ENCODE results near the gene GPR12.

GPR12 gene

GRCh38 chr13:26784704-26785639 is 24.4 kb upstream of the GPR12 start:
- Histone ChIP-seq H3F3A (ENCODE audit: insufficient read depth, low read length) (no peaks in the 10 kb centered on the region), H4K20me1 (ENCODE audit: insufficient read depth, low read length) (no peaks in the 10 kb centered on the region), H3K27me3 (replicated peaks; ENCODE audit: insufficient read depth, low read length) (no peaks in the 10 kb centered on the region), H3K4me2 (ENCODE audit: low read depth, low read length) (peak overlapping the region; percentile 92), H3K36me3 (replicated peaks; ENCODE audit: insufficient read depth, low read length) (no peaks in the 10 kb centered on the region), H3K79me2 (ENCODE audit: low read length) (no peaks in the 10 kb centered on the region), H3K4me1 (ENCODE audit: low read length) (peaks cover 9% of the 10 kb centered on the region; the same call in 1 of the 2 replicates), H2AFZ (ENCODE audit: low read length) (peak overlapping the region; percentile 89), H3K9ac (ENCODE audit: low read length) (peak overlapping the region; percentile 18; the same call in 1 of the 2 replicates), H3K27ac (ENCODE audit: low read length) (no peak overlapping the region), H3K9me3 (replicated peaks; ENCODE audit: insufficient read depth, low read length) (no peaks in the 10 kb centered on the region), H3K9me2 (replicated peaks; ENCODE audit: insufficient read depth, low read length) (no peaks in the 10 kb centered on the region), H3K4me3 (ENCODE audit: low read length) (peak overlapping the region; percentile 68)
- peak; percentile 44 for DNase-seq
- TF ChIP-seq EZH2phosphoT487 (IDR thresholded peaks at IDR 0.05; ENCODE audit: low read length): no peak
- no peak for TF ChIP-seq EZH2 (optimal IDR thresholded peaks at IDR 0.05; ENCODE audit: low read depth, low read length)
- TF ChIP-seq CTCF (IDR thresholded peaks at IDR 0.05; ENCODE audit: low read length): no peak

DNA sequence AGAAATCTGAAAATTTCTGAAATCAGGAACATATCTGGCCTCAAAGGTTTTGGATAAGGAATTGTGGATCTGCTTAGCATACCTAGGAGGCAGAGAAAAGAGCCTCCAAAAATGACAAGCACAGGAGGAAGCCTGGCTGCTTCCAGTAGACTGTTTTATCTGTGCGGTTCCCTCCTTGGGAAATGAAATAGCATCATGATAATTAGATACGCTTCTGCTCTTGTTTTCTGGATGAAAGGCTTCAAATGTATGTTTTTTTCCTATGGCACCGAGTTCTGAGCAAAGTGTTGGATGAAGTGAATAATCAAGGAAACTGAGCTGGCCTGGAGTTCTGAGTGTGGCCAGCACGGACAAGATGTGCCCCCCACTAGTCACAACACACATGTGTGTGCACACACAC is 19.8 kb upstream of the GPR12 start:
- no peaks in the 10 kb centered on the region for H3F3A ChIP-seq (ENCODE audit: insufficient read depth, low read length)
- no peak overlapping the region for H3K4me3 ChIP-seq (ENCODE audit: low read length)
- 0 out of 2 replicates have a peak, but pooled peaks cover 3% of the 10 kb centered on the region for H3K4me1 ChIP-seq (ENCODE audit: low read length)
- H3K27me3 ChIP-seq (replicated peaks; ENCODE audit: insufficient read depth, low read length): no peaks in the 10 kb centered on the region
- no peak overlapping the region for H2AFZ ChIP-seq (ENCODE audit: low read length)
- no peak overlapping the region for H3K9ac ChIP-seq (ENCODE audit: low read length)
- DNase-seq: no peak
- H3K9me3 ChIP-seq (replicated peaks; ENCODE audit: insufficient read depth, low read length): no peaks in the 10 kb centered on the region; the same call in 1 of the 2 replicates
- no peak overlapping the region for H3K4me2 ChIP-seq (ENCODE audit: low read depth, low read length)
- no peak overlapping the region for H3K27ac ChIP-seq (ENCODE audit: low read length)
- no peaks in the 10 kb centered on the region for H3K36me3 ChIP-seq (replicated peaks; ENCODE audit: insufficient read depth, low read length)
- H3K79me2 ChIP-seq (ENCODE audit: low read length): no peaks in the 10 kb centered on the region
- H4K20me1 ChIP-seq (ENCODE audit: insufficient read depth, low read length): no peaks in the 10 kb centered on the region
- TF ChIP-seq EZH2 (optimal IDR thresholded peaks at IDR 0.05; ENCODE audit: low read depth, low read length) (no peak), EZH2phosphoT487 (IDR thresholded peaks at IDR 0.05; ENCODE audit: low read length) (no peak), CTCF (IDR thresholded peaks at IDR 0.05; ENCODE audit: low read length) (no peak)
- H3K9me2 ChIP-seq (replicated peaks; ENCODE audit: insufficient read depth, low read length): no peaks in the 10 kb centered on the region

DNA sequence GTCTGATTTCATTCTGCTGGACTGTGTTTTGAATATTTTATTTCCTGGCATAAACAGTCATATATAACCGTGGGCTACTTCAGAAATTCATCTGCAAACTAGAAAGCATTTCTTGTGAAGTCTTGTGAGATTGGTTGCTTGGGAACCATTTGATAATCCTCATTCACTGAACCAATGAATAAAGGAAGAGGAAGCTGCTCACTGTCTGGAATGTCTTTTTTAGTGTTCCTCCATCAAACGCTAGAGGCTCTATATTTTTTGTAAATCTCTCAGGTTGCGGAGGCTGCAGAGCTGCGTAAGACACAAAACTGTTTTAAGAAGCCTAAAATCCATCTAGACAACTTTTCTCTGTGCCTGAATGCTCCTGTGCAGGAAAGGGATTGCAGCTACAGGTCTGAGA is 18.7 kb upstream of the GPR12 start:
- Histone ChIP-seq H3K9me3 (replicated peaks; ENCODE audit: insufficient read depth, low read length) (no peaks in the 10 kb centered on the region; the same call in 1 of the 2 replicates), H2AFZ (ENCODE audit: low read length) (no peak overlapping the region), H3K27me3 (replicated peaks; ENCODE audit: insufficient read depth, low read length) (no peaks in the 10 kb centered on the region), H3K79me2 (ENCODE audit: low read length) (no peaks in the 10 kb centered on the region), H3K4me3 (ENCODE audit: low read length) (no peak overlapping the region), H3K9ac (ENCODE audit: low read length) (no peak overlapping the region), H4K20me1 (ENCODE audit: insufficient read depth, low read length) (no peaks in the 10 kb centered on the region), H3K4me1 (ENCODE audit: low read length) (no peaks in the 10 kb centered on the region), H3K36me3 (replicated peaks; ENCODE audit: insufficient read depth, low read length) (no peaks in the 10 kb centered on the region), H3F3A (ENCODE audit: insufficient read depth, low read length) (no peaks in the 10 kb centered on the region), H3K27ac (ENCODE audit: low read length) (no peak overlapping the region), H3K4me2 (ENCODE audit: low read depth, low read length) (no peak overlapping the region), H3K9me2 (replicated peaks; ENCODE audit: insufficient read depth, low read length) (no peaks in the 10 kb centered on the region)
- DNase-seq: no peak
- TF ChIP-seq EZH2 (optimal IDR thresholded peaks at IDR 0.05; ENCODE audit: low read depth, low read length): no peak
- TF ChIP-seq EZH2phosphoT487 (IDR thresholded peaks at IDR 0.05; ENCODE audit: low read length): no peak
- no peak for TF ChIP-seq CTCF (IDR thresholded peaks at IDR 0.05; ENCODE audit: low read length)

Measured in MM.1S (cell line).